ENCODE measurements around the gene AGBL4.

Gene AGBL4

GRCh38 chr1:48570568-48570967, 1453.2 kb downstream of the AGBL4 start:
- TF ChIP-seq CTCF (IDR thresholded peaks at IDR 0.05; ENCODE audit: insufficient read depth, missing control alignments), result no peak
- FAIRE-seq (no peak), DNase-seq (ENCODE audit: insufficient read length, low spot score) (no peak)

GRCh38 chr1:48568501-48568900, 1455.3 kb downstream of the AGBL4 start:
- FAIRE-seq (no peak), DNase-seq (ENCODE audit: insufficient read length, low spot score) (no peak)
- TF ChIP-seq CTCF (IDR thresholded peaks at IDR 0.05; ENCODE audit: insufficient read depth, missing control alignments), result no peak

- no peak for TF ChIP-seq CTCF (IDR thresholded peaks at IDR 0.05; ENCODE audit: insufficient read depth, missing control alignments)
- no peak for FAIRE-seq
- DNase-seq (ENCODE audit: insufficient read length, low spot score), result no peak
Observed at GRCh38 chr1:48566492-48566891, 1457.3 kb downstream of the AGBL4 start.

GRCh38 chr1:48563021-48563420, 1460.7 kb downstream of the AGBL4 start:
- FAIRE-seq (no peak), DNase-seq (ENCODE audit: insufficient read length, low spot score) (no peak)
- TF ChIP-seq CTCF (IDR thresholded peaks at IDR 0.05; ENCODE audit: insufficient read depth, missing control alignments), result no peak

- DNase-seq (ENCODE audit: insufficient read length, low spot score), result no peak
- no peak for FAIRE-seq
- TF ChIP-seq CTCF (IDR thresholded peaks at IDR 0.05; ENCODE audit: insufficient read depth, missing control alignments), result no peak
Observed at GRCh38 chr1:48561444-48561843, 1462.3 kb downstream of the AGBL4 start.

GRCh38 chr1:48560577-48560976, 1463.2 kb downstream of the AGBL4 start:
- no peak for FAIRE-seq

GRCh38 chr1:48560116-48560515, 1463.6 kb downstream of the AGBL4 start:
- no peak for TF ChIP-seq CTCF (IDR thresholded peaks at IDR 0.05; ENCODE audit: insufficient read depth, missing control alignments)
- DNase-seq (ENCODE audit: insufficient read length, low spot score) (no peak), FAIRE-seq (no peak)

More at GRCh38 chr1:48560577-48560976, 1463.2 kb downstream of the AGBL4 start:
- no peak for DNase-seq (ENCODE audit: insufficient read length, low spot score)
- no peak for TF ChIP-seq CTCF (IDR thresholded peaks at IDR 0.05; ENCODE audit: insufficient read depth, missing control alignments)

Measured in D721Med (cell line).